Right hindlimb (tissue), 1 donor: ENCODE data around the gene PSMD11.
"Not testable (repeated sequence)": the region's sequence is repeated elsewhere in the genome, so short reads cannot be mapped to it uniquely, and the experiment has no call there.

ENCODE experiments used
- DNase-seq: peaks from one replicate; pipeline ENCODE4 v3.0.0-alpha.2; 2018

The PSMD11 gene

GRCh38 chr17:32515677-32516383 lies 71.5 kb downstream of the PSMD11 start:
- no peak for DNase-seq

DNA sequence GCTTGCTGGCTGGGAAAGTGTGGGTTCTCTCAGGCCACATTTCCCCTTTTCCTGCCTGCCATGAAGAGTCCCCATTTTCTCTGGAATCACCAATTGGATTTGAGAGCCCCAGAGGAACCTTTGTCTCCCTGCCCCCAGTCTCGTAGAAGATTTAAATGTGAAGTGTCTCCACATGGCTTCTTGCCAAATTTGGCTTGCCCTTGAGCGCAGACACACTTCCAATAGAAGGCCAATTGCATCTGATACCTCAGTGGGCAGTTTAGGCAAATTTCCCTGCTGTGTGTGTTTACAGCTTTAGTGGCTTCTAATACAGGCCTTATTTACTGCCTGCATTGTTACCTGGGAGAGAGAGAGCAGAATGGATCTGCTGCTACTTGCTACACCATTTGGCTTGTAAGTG lies 72.1 kb downstream of the PSMD11 start:
- DNase-seq, result no peak

DNA sequence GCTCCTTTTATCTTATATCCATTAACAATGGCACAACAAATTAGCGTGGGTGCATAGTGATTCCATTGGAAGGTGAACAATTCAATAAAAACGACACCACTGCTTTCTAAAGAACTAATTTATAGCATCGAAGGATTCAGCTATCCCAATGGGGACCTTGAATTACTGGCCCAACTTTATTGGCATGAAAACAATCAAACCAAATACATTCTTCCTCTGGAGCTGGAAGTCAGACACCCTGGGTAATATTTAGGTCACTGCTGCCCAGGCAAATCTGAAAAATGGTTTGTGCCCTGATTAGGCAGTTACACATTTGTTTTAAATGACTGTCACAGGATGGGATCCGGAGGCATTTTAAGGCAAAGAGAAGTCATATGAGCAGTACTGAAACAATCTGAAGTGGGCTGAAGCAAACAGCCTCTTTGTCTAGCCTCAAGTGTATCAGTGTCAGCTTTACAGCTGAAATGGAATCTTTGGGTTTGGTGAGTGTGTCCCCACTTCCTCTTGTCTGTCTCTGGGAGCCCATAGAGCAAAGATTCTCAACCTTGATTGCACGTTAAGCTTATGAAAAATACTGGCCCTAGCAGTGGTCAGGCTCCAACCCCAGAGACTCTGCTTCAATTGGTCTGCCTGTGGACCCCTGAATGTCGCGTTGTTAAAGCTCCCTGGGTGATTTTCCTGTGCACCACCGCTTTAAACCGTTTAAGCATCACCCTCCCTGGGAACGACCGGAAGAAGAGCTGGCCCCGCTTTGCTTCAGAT lies 72.8 kb downstream of the PSMD11 start:
- no peak for DNase-seq

GRCh38 chr17:32517982-32518381 lies 73.7 kb downstream of the PSMD11 start:
- no peak for DNase-seq

DNA sequence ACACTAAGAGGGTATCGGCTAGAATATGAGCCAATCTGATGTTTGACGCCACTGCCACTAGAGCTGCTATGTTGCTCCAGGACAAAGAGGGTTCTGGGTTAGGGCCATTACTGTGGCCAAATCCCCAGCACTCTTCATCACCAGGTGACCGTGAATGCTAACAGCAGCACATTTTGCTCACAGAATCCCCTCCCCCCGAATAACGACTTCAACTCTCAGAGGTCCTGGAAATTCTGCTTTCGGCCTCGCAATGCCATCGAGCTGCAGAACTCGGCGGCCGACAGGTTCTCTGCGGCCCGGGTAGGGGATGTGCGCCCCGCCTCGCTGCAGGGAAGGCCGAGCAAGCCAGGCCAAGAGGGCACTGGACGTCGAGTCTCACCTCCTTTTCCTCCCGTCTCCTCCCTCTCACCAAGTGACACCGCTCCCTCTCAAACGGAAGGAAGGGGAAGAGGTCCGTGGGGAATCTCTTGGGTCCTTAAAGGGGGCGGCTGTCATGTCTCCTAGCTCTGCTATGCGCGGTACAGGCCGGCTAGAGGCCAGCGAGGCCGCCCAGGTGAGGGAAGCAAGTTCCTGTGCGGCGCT lies 74.4 kb downstream of the PSMD11 start:
- no peak for DNase-seq

DNA sequence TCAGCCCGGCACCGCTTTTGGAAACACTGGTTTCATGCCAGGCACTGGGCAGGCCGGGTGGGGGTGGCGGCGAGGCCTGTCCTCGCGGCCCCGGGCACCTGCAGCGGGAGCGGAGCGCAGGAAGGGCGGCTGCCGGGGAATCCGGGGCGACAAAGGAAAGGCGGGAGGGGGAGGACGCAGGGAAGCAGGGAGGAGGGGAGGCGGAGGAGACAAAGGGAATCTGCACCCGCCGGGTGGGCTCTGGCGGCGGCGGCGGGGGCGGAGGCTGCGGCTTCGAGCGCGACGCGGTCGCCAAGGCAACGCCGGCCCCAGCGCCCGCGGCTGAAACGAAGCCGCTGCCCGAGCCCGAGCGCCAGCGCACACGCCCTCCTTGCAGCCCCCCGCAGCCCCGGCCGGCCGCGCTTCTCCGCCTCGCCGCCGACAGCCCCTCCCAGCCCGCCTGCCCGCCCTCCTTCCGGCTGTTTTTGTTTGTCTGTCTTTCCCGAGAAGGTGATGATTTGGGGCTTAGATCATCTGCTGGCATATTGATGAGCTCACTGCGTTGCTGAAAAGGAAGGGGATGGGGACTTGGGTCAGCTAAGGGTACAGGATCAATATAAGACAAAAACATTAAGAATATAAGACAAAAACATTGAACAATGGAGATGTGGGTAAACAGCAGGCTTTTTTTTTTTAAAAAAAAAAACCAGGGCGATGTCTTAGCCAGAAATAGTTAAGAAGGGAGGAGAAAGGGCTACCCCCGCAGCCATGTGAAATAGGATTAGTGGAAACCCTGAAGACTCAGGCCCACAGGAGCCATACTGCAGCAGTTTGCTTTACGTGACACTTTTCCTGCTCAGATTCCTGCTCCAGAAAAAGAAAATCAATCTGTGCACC lies 75.2 kb downstream of the PSMD11 start:
- peak; percentile 65 for DNase-seq

DNA sequence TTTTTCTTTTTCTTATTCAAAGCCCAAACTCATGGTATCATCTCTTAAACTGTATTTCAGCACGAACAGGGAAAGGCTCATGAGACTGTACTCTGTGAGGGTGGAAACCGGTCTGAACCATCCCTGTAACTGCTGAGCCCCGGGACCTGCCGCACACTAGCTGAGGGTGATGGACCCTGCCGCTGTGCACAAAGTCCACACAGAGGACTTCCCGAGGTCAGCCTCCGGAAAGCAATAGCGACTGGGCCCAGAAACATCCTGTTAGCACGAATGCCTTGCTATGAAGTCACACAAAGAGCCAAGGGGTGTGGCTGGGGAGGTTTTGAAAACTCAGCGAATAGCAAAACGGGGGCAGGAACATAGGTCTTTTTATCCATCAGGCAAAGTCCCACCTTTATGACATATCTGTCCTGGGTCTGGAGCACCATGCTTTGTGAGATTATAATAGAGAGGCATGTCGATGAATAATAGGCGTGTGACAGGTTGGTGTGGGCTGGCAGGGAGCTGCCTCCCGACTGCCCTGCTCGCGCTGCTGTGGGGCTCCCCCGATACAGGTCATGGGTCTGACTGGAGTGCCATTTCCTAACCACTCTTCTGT lies 75.9 kb downstream of the PSMD11 start:
- DNase-seq, result peak; percentile 30

- DNase-seq, result no peak
These were observed 76.6 kb downstream of the PSMD11 start for GRCh38 chr17:32520737-32521404.

DNA sequence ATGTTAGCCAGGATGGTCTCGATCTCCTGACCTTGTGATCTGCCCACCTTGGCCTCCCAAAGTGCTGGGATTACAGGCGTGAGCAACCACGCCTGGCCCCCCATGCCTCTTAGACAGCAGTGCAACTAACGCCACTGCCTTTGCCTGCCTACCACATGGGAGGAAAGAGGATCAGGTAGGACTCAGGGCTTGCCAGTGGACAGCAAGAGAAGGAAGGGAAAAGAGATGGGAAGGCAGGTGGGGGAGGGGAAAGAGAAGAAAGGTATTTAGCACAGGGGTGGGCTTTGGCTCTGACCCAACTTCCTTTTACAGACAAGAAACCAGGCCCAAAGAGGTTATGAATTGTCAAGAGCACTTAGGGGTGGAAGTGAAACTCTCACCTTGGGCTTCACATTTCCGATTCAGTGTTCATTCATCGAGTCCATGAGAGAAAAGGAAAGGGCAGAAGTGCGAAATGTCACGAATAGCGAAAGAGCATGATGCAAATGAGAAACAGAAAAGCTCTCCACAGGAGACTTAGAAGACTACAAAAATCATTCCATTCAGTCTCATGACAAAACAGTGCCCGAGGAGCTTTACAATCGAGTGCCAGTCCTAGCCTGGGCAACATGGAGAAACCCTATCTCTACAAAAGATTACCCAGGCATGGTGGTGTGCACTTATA lies 78.8 kb downstream of the PSMD11 start:
- no peak for DNase-seq

DNA sequence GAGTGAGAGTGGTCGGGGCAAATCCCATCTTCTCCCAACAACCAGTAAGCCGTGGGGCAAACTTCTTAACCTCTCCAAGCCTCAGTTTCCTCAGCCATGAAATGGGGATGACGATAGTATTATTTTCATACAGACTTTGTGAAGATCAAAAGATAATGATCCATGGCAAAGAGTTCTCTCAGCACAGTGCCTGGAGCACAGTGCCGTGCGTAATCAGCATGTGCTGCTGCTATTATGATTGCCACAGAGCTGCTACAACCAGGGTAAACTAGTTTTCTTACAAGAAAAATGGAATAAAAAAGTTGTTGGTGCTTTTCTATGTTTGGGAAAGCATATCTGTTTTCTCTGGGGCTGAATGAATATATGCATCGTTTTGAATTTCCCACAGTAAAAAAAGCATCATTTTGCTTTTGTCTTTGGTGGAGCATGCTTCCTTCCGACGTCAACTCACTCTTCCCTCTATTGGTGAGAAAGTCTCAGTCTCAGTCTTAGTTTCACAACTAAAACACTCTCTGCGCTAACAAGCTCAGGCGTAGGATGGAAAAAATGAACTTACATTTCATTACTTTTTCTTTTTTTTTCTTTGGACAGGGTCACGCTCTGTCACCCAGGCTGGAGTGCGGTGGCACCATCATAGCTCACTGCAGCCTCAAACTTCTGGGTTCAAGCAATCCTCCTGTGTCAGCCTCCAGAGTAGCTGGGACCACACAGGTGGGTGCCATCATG lies 79.7 kb downstream of the PSMD11 start:
- DNase-seq, result no peak

- not testable (repeated sequence) for DNase-seq
These were observed 80.2 kb downstream of the PSMD11 start for GRCh38 chr17:32524553-32524880.

DNA sequence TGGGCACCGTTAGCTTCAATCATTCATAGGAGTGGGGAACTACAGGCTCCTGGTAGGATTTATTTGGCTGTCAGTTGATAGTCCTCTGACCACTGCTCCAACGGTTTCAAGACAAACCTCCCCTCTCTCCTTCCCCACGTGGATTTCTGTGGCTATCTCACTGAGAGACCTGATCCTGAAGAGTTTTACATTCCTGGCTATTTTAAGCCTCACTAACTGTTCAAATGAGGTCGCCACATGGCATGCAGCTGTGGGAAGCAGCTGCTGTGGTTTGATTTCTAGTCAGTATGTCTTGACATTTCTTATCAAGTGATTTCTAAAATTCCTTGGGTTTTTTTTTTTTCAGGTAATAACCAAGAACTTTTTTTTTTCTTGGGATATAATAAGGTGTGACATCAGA lies 80.8 kb downstream of the PSMD11 start:
- peak; percentile 43 for DNase-seq

GRCh38 chr17:32527146-32527545 lies 82.8 kb downstream of the PSMD11 start:
- no peak for DNase-seq

GRCh38 chr17:32528825-32529224 lies 84.5 kb downstream of the PSMD11 start:
- no peak for DNase-seq

- DNase-seq, result no peak
These were observed 85.3 kb downstream of the PSMD11 start for GRCh38 chr17:32529604-32530003.
